K562 treated with DMSO at 1 percent for 48 hours (cell line): ENCODE results near the gene CCL25. TPM values are rescaled to one million over a fixed set of nuclear protein-coding genes. Genes with fewer than 3 reads are reported as not detected.

Experiments
- total RNA-seq: library from RNA; unstranded; fragments of 300-600 nt; gene quantifications from 2 replicates; pipeline ENCODE4 v1.2.3, GENCODE V29; 2022; ENCODE audit warnings: low replicate concordance; ENCODE audit errors: extremely low read depth

The CCL25 gene, protein sequence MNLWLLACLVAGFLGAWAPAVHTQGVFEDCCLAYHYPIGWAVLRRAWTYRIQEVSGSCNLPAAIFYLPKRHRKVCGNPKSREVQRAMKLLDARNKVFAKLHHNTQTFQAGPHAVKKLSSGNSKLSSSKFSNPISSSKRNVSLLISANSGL
- total RNA-seq, result not detected in 2 replicates

DNA sequence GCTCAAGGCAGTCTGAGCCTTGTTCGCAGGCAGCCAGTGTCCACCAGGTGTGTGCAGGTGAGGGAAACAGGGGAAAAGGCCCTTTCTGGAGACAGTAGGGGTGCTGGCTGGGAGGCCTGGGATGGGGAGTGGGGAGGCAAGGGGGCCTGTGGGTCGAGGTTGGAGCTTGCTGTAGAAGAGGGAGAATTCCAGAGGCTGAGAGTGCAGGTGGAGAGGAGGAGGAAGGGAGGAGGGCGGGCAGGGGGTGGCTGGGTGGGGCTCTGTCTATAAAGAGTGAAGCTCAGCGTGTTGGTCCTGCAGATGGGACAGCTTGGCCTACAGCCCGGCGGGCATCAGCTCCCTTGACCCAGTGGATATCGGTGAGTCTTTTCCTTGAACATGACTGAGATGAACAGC, at the start of gene CCL25:
CCL25 (plus strand) TSS at position 297 of the 396 bp plus-strand sequence. CDS start 290 bp downstream, outside the sequence.

DNA sequence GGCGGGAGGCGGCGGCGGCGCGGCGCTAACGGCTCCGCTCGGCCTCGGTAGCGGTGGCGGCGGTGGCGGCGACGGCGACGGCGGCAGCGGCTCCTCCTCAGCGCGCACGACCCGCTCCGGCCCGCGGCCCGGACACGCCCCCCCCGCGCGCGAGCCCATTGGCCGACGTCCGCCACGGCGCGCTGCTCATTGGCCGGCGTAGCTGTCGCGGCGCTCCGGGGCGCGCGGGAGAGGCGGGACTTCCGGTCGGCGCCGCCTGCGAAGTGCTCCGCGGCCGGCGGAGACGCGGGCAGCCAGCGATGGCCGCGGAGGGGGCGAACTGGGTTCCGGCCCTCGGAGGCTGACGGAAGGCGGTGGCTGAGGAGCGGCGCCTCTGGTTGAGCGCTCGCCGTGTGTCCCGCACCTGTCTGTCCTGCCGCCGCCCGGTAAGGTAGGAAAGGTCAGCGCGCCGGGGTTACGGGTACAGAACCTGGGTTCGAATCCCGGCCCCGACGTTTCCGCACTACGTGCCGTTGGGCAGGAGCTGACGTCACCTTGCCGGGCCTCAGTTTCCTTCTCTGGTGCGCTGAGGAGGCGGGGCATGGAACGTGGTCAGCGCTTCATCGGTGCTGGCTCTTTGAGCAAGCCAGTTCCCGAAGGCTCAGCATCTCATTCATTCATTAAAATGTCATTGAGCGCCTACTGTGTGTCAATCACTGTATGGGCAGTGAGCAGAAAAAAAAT, 46.9 kb upstream of the CCL25 start, which contains the start of gene ELAVL1:
ELAVL1 (minus strand) TSS at position 108 of the 723 bp plus-strand sequence. CDS start 13,826 bp downstream, outside the sequence.

Other genes starting within 250 kb of the CCL25 start
- gene EVI5L, start 222.5 kb upstream of the CCL25 start, total RNA-seq, result not detected in 2 replicates
- gene PRR36, start 178.4 kb upstream of the CCL25 start, total RNA-seq, result not detected in 2 replicates
- not detected in 2 replicates for gene LRRC8E, start 164.2 kb upstream of the CCL25 start, total RNA-seq
- gene MAP2K7, start 148.9 kb upstream of the CCL25 start, total RNA-seq, result not detected in 2 replicates
- gene TGFBR3L, start 137.9 kb upstream of the CCL25 start, total RNA-seq, result not detected in 2 replicates
- gene SNAPC2, start 132.4 kb upstream of the CCL25 start, total RNA-seq, result not detected in 2 replicates
- gene CTXN1, start 126.6 kb upstream of the CCL25 start, total RNA-seq, result not detected in 2 replicates
- gene TIMM44, start 109.1 kb upstream of the CCL25 start, total RNA-seq, result not detected in 2 replicates
- gene ELAVL1, start 47.1 kb upstream of the CCL25 start, total RNA-seq, result not detected in 2 replicates
- gene FBN3, start 96.8 kb downstream of the CCL25 start, total RNA-seq, result not detected in 2 replicates
- gene CERS4, start 156.6 kb downstream of the CCL25 start, total RNA-seq, result not detected in 2 replicates